ENCODE data around the gene KL. TPM values are rescaled to one million over a fixed set of nuclear protein-coding genes. Genes with fewer than 3 reads are reported as not detected.

The KL gene
- total RNA-seq, 1 experiment from 2014 or later, result not detected

GRCh38 chr13:32977321-32977720 is 38.9 kb upstream of the KL start:
- TF ChIP-seq RAD21 (IDR thresholded peaks at IDR 0.05; ENCODE audit: low read depth) (no peak), CEBPB (IDR thresholded peaks at IDR 0.05; ENCODE audit: low read depth) (no peak), ZNF274 (IDR thresholded peaks at IDR 0.05; ENCODE audit: low read depth, low read length) (no peak), EZH2phosphoT487 (IDR thresholded peaks at IDR 0.05; ENCODE audit: borderline replicate concordance) (no peak), CBX3 (IDR thresholded peaks at IDR 0.05; ENCODE audit: low read depth) (no peak), SP1 (IDR thresholded peaks at IDR 0.05; ENCODE audit: low read depth) (no peak), MAX (IDR thresholded peaks at IDR 0.05) (no peak), CTCF (IDR thresholded peaks at IDR 0.05 in 2 of 3, conservative IDR thresholded peaks at IDR 0.05 in 1 of 3; ENCODE audit: borderline replicate concordance in 1 of 3, insufficient read depth in 1 of 3, low read depth in 2 of 3, low read length in 2 of 3) (no peak), ATF3 (IDR thresholded peaks at IDR 0.05) (no peak), SIN3A (IDR thresholded peaks at IDR 0.05; ENCODE audit: low read depth) (no peak), FOSL1 (IDR thresholded peaks at IDR 0.05; ENCODE audit: low read depth) (no peak), POLR2AphosphoS5 (IDR thresholded peaks at IDR 0.05; ENCODE audit: low read depth, low read length) (no peak), YY1 (IDR thresholded peaks at IDR 0.05; ENCODE audit: extremely low read depth, insufficient replicate concordance, low read depth, low read length) (no peak), ZBTB33 (IDR thresholded peaks at IDR 0.05; ENCODE audit: extremely low read depth, insufficient replicate concordance, low read length) (no peak), TCF7L2 (IDR thresholded peaks at IDR 0.05; ENCODE audit: borderline replicate concordance, extremely low read depth, insufficient read depth, insufficient read length) (no peak), ELF1 (IDR thresholded peaks at IDR 0.05; ENCODE audit: borderline replicate concordance, low read depth) (no peak), POLR2A (IDR thresholded peaks at IDR 0.05; ENCODE audit: borderline replicate concordance, extremely low read depth, insufficient read depth, insufficient read length) (no peak), EZH2 (IDR thresholded peaks at IDR 0.05) (no peak), EGR1 (IDR thresholded peaks at IDR 0.05; ENCODE audit: low read depth) (no peak), JUND (IDR thresholded peaks at IDR 0.05) (no peak)
- intact Hi-C loops (cut with micrococcal nuclease), result no loop called here
- Histone ChIP-seq H3K9me2 (ENCODE audit: insufficient read depth) (no peaks in the 10 kb centered on the region), H3K27me3 (ENCODE audit: insufficient read depth, low read length) (no peaks in the 10 kb centered on the region), H3K4me2 (ENCODE audit: low read length) (no peak overlapping the region), H4K20me1 (ENCODE audit: insufficient read depth) (no peaks in the 10 kb centered on the region), H3K9ac (ENCODE audit: low read length) (no peak overlapping the region), H3K36me3 (ENCODE audit: control insufficient read depth in 1 of 2, insufficient read depth in 2 of 2, low read length in 2 of 2) (no peaks in the 10 kb centered on the region), H3K4me3 (replicated peaks in 1 of 2; ENCODE audit: low read depth in 1 of 2, low read length in 2 of 2) (no peak overlapping the region), H3K9me3 (ENCODE audit: control insufficient read depth in 1 of 2, insufficient read depth in 1 of 2, low read depth in 1 of 2, low read length in 2 of 2) (no peaks in the 10 kb centered on the region), H3K4me1 (ENCODE audit: control insufficient read depth in 1 of 2, insufficient read depth in 2 of 2, low read length in 2 of 2) (no peaks in the 10 kb centered on the region), H2AFZ (ENCODE audit: low read depth, low read length, poor library complexity, severe bottlenecking) (no peak overlapping the region), H3K79me2 (ENCODE audit: insufficient read depth, low read length) (no peaks in the 10 kb centered on the region), H3K27ac (ENCODE audit: low read depth, low read length) (no peak overlapping the region)
- ChIA-PET CTCF (no interaction called here), RAD21 (ENCODE audit: low non-redundant PET in 1 of 2, low total read pairs in 2 of 2, uncharacterized antibody in 2 of 2, unreplicated experiment in 2 of 2) (no interaction called here), POLR2A (no interaction called here)
- no TSS peak for BruUV-seq (replicated peaks)
- DNase-seq (ENCODE audit: low read depth, low spot score), result no peak
- no peak for ATAC-seq

All from HCT116 (cell line).